GM13976 (cell line): ENCODE measurements around the gene VDR.
A peak's percentile ranks its signal among the peaks of the same experiment; 100 is the strongest.

Experiments
- DNase-seq: peaks from one replicate; pipeline ENCODE4 v3.0.0; 2012; ENCODE audit warnings: low spot score
- CTCF ChIP-seq: IDR thresholded peaks from 2 replicates; pipeline ENCODE4 v1.5.1; 2012; ENCODE audit warnings: borderline replicate concordance, mild to moderate bottlenecking; ENCODE audit not compliant: insufficient read depth; ENCODE audit errors: extremely low read depth, missing control alignments, control extremely low read depth
- in situ Hi-C: fragments of 300-500 bp; cut with MboI; formaldehyde crosslinking; loops from one replicate; pipeline ENCODE4 v1.12.0; 2022; ENCODE audit warnings: low sequenced_read_pairs, mixed read lengths, inconsistent platforms; ENCODE audit not compliant: unreplicated experiment

The VDR gene

GRCh38 chr12:47835006-47835830 is 69.6 kb downstream of the VDR start:
- TF ChIP-seq CTCF = no peak
- in situ Hi-C loops = loop anchor here (10.0 kb wide), 1 partner anchor 100 kb away; no protein-coding TSS in a partner anchor
- no peak for DNase-seq

- in situ Hi-C loops = loop anchor here (10.0 kb wide), 1 partner anchor 100 kb away; no protein-coding TSS in a partner anchor
- DNase-seq = no peak
- TF ChIP-seq CTCF = no peak
Observed at GRCh38 chr12:47834199-47834903, 70.4 kb downstream of the VDR start.

GRCh38 chr12:47833591-47834012 is 71.2 kb downstream of the VDR start:
- in situ Hi-C loops = loop anchor here (10.0 kb wide), 1 partner anchor 99 kb away; no protein-coding TSS in a partner anchor
- TF ChIP-seq CTCF = no peak
- DNase-seq = no peak

GRCh38 chr12:47832263-47832933 is 72.4 kb downstream of the VDR start:
- DNase-seq = peak; percentile 82
- in situ Hi-C loops = loop anchor here (10.0 kb wide), 1 partner anchor 98 kb away; no protein-coding TSS in a partner anchor
- no peak for TF ChIP-seq CTCF

- no peak for DNase-seq
- no peak for TF ChIP-seq CTCF
- in situ Hi-C loops = no loop called here
Observed at GRCh38 chr12:47829584-47829983, 75.2 kb downstream of the VDR start.

GRCh38 chr12:47828976-47829482 is 75.8 kb downstream of the VDR start:
- no peak for TF ChIP-seq CTCF
- in situ Hi-C loops = no loop called here
- no peak for DNase-seq
